Measurements from ENCODE around the gene PAPOLA. TPM values are rescaled to one million over a fixed set of nuclear protein-coding genes. Genes with fewer than 3 reads are reported as not detected.

The PAPOLA gene
- total and polyA plus RNA-seq, 7 experiments from 2014 or later: 58.2 to 256 (median 170) TPM

DNA sequence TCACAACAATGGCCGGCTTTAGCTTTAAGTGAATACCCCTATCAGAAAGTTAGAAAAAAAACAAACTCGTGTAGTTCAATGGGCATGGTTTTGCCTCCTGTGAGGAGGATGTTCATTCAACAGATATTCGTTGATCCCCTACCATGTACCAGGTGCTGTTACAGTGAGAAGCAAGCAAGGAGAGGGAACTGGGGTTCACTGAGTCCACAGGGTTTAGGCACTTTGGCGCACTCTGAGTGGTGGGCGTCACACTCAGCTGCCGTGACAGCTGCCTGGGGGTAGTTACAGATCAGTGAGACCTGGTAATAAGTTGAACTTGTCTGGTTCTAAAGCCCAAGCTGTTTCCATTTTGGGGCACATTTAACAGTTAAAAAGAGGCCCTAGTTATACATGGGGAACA, 74.2 kb downstream of the PAPOLA start:
- ATAC-seq (no peak), DNase-seq (no peak)
- ChIA-PET POLR2A (no interaction called here), CTCF (no interaction called here)
- H3K4me1 ChIP-seq (ENCODE audit: control insufficient read depth in 2 of 2, insufficient read depth in 2 of 2, low read length in 2 of 2): no peaks in the 10 kb centered on the region
- intact Hi-C loops (cut with micrococcal nuclease): no loop called here
- Mint-ChIP-seq H3K9me3 (no peaks in the 10 kb centered on the region), H3K27ac (peak overlapping the region in 2 of 9 donors; percentile 2 to 52), H3K36me3 (peaks cover 0 to 14% (median 0%) of the 10 kb centered on the region in 5 donors), H3K27me3 (no peaks in the 10 kb centered on the region), H3K4me1 (peaks cover 9 to 34% (median 23%) of the 10 kb centered on the region in 7 donors), H3K4me3 (no peak overlapping the region)
- H3K4me3 ChIP-seq (ENCODE audit: low read length): no peak overlapping the region
- H3K9me3 ChIP-seq (ENCODE audit: control insufficient read depth in 2 of 3, low read length in 3 of 3): no peaks in the 10 kb centered on the region
- H3K36me3 ChIP-seq (ENCODE audit: control insufficient read depth in 2 of 3, insufficient read depth in 3 of 3, low read length in 3 of 3): no peaks in the 10 kb centered on the region
- H3K27ac ChIP-seq (ENCODE audit: low read depth, low read length): no peak overlapping the region
- no peaks in the 10 kb centered on the region for H3K27me3 ChIP-seq (ENCODE audit: control insufficient read depth in 2 of 2, insufficient read depth in 2 of 2, low read length in 2 of 2)

DNA sequence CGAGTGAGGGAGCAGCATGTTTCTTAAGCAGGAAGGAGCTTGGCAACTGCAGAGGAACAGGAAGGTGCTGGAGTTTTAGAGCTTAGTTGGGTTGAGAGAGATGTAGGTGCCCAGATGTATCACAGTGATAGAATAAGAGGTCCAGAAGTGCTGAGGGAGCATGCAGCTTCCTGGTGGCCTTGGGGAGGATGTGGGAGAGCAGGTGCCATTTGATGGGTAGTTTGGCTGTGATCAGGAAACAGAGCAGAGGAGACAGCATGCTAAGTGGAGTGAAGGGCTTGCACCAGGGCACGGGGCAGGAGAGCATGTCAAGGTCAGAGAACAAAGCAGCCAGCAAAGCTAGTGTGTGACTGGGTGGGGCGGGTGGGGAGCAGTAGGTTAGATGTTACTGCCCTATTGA, 74.8 kb downstream of the PAPOLA start:
- peaks cover 0 to 14% (median 0%) of the 10 kb centered on the region in 5 donors for H3K36me3 Mint-ChIP-seq
- Histone ChIP-seq H3K36me3 (ENCODE audit: control insufficient read depth in 2 of 3, insufficient read depth in 3 of 3, low read length in 3 of 3) (no peaks in the 10 kb centered on the region), H3K4me1 (ENCODE audit: control insufficient read depth in 2 of 2, insufficient read depth in 2 of 2, low read length in 2 of 2) (no peaks in the 10 kb centered on the region), H3K27me3 (ENCODE audit: control insufficient read depth in 2 of 2, insufficient read depth in 2 of 2, low read length in 2 of 2) (no peaks in the 10 kb centered on the region), H3K4me3 (ENCODE audit: low read length) (no peak overlapping the region), H3K9me3 (ENCODE audit: control insufficient read depth in 2 of 3, low read length in 3 of 3) (no peaks in the 10 kb centered on the region), H3K27ac (ENCODE audit: low read depth, low read length) (no peak overlapping the region)
- ATAC-seq: no peak
- peak in 1 of 9 donors; percentile 9 for DNase-seq
- intact Hi-C loops (cut with micrococcal nuclease): no loop called here
- peaks cover 9 to 34% (median 23%) of the 10 kb centered on the region in 7 donors for H3K4me1 Mint-ChIP-seq
- H3K4me3 Mint-ChIP-seq: no peak overlapping the region
- H3K27me3 Mint-ChIP-seq: no peaks in the 10 kb centered on the region
- H3K27ac Mint-ChIP-seq: peak overlapping the region in 6 of 9 donors; percentile 3 to 52 (median 10)
- POLR2A ChIA-PET: no interaction called here
- CTCF ChIA-PET: no interaction called here
- H3K9me3 Mint-ChIP-seq: no peaks in the 10 kb centered on the region

DNA sequence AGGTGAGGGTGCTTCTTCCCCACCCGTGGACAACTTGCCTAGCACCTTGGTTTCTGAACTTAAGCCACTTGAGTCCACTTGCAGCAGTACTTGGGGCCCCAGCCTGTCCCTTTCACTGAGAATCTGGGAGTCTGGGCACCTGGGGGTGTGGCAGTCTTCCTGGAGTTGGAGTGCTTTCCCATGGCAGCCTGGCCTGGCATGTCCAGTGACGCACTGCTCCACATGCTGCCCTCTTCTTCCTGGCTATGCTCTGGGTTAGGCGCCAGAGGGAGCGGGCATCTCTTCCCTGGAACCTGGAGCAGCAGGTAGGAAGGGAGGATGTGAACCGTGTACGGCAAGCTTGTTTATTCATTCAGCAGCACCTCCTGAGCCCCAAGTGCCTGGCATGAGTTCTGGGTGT, 76.4 kb downstream of the PAPOLA start:
- ChIA-PET CTCF (no interaction called here), POLR2A (no interaction called here)
- Mint-ChIP-seq H3K4me3 (no peak overlapping the region), H3K27me3 (peaks cover 0 to 7% (median 4%) of the 10 kb centered on the region in 5 donors), H3K36me3 (peaks cover 0 to 3% (median 0%) of the 10 kb centered on the region in 5 donors), H3K9me3 (no peaks in the 10 kb centered on the region), H3K4me1 (peaks cover 9 to 29% (median 23%) of the 10 kb centered on the region in 7 donors), H3K27ac (no peak overlapping the region)
- no peak for ATAC-seq
- no peak for DNase-seq
- H3K36me3 ChIP-seq (ENCODE audit: control insufficient read depth in 2 of 3, insufficient read depth in 3 of 3, low read length in 3 of 3): no peaks in the 10 kb centered on the region
- no peaks in the 10 kb centered on the region for H3K4me1 ChIP-seq (ENCODE audit: control insufficient read depth in 2 of 2, insufficient read depth in 2 of 2, low read length in 2 of 2)
- intact Hi-C loops (cut with micrococcal nuclease): no loop called here
- no peak overlapping the region for H3K4me3 ChIP-seq (ENCODE audit: low read length)
- H3K9me3 ChIP-seq (ENCODE audit: control insufficient read depth in 2 of 3, low read length in 3 of 3): no peaks in the 10 kb centered on the region
- H3K27ac ChIP-seq (ENCODE audit: low read depth, low read length): no peak overlapping the region
- no peaks in the 10 kb centered on the region for H3K27me3 ChIP-seq (ENCODE audit: control insufficient read depth in 2 of 2, insufficient read depth in 2 of 2, low read length in 2 of 2)

DNA sequence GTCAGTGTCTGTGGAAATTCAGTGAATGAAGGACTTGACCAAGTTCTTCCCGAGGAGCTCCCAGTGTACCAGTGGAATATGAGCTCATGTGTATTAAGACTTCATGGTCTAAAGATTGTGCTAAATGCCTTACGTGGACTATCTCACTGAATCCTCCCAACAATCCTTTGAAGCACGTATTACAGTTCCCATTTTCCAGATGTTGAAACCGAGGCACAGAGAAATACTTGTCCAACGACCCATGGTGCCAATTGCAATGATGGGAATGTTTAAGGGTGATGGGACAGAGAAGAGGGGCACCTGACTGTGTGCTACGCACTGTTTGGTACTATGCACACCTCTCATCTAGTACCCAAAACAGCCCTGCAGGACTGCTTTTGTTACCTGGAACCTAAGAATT, 77.2 kb downstream of the PAPOLA start:
- DNase-seq: no peak

GRCh38 chr14:96579855-96580254, 77.7 kb downstream of the PAPOLA start:
- H3K27ac Mint-ChIP-seq: no peak overlapping the region
- intact Hi-C loops (cut with micrococcal nuclease): loop anchor here in 1 of 2 donors (5.0 kb wide), 1 partner anchor 162 kb away; no protein-coding TSS in a partner anchor

More for the DNA sequence above, 77.2 kb downstream of the PAPOLA start:
- Mint-ChIP-seq H3K27ac (no peak overlapping the region), H3K9me3 (no peaks in the 10 kb centered on the region), H3K36me3 (no peaks in the 10 kb centered on the region), H3K4me3 (no peak overlapping the region), H3K4me1 (peaks cover 9 to 28% (median 23%) of the 10 kb centered on the region in 7 donors), H3K27me3 (peaks cover 0 to 10% (median 7%) of the 10 kb centered on the region in 5 donors)
- intact Hi-C loops (cut with micrococcal nuclease): no loop called here
- H3K4me3 ChIP-seq (ENCODE audit: low read length): no peak overlapping the region
- ATAC-seq: no peak
- POLR2A ChIA-PET: no interaction called here
- H3K27ac ChIP-seq (ENCODE audit: low read depth, low read length): no peak overlapping the region
- H3K36me3 ChIP-seq (ENCODE audit: control insufficient read depth in 2 of 3, insufficient read depth in 3 of 3, low read length in 3 of 3): no peaks in the 10 kb centered on the region
- CTCF ChIA-PET: no interaction called here
- no peaks in the 10 kb centered on the region for H3K9me3 ChIP-seq (ENCODE audit: control insufficient read depth in 2 of 3, low read length in 3 of 3)
- no peaks in the 10 kb centered on the region for H3K4me1 ChIP-seq (ENCODE audit: control insufficient read depth in 2 of 2, insufficient read depth in 2 of 2, low read length in 2 of 2)
- H3K27me3 ChIP-seq (ENCODE audit: control insufficient read depth in 2 of 2, insufficient read depth in 2 of 2, low read length in 2 of 2): peaks cover 0 to 1% of the 10 kb centered on the region in 2 donors

GRCh38 chr14:96580566-96580965, 78.4 kb downstream of the PAPOLA start:
- ATAC-seq: no peak
- Histone ChIP-seq H3K36me3 (ENCODE audit: control insufficient read depth in 2 of 3, insufficient read depth in 3 of 3, low read length in 3 of 3) (no peaks in the 10 kb centered on the region), H3K4me3 (ENCODE audit: low read length) (no peak overlapping the region), H3K9me3 (ENCODE audit: control insufficient read depth in 2 of 3, low read length in 3 of 3) (no peaks in the 10 kb centered on the region), H3K27me3 (ENCODE audit: control insufficient read depth in 2 of 2, insufficient read depth in 2 of 2, low read length in 2 of 2) (peaks cover 0 to 6% of the 10 kb centered on the region in 2 donors), H3K27ac (ENCODE audit: low read depth, low read length) (no peak overlapping the region), H3K4me1 (ENCODE audit: control insufficient read depth in 2 of 2, insufficient read depth in 2 of 2, low read length in 2 of 2) (no peaks in the 10 kb centered on the region)
- H3K27ac Mint-ChIP-seq: no peak overlapping the region
- H3K9me3 Mint-ChIP-seq: no peaks in the 10 kb centered on the region
- no peak overlapping the region for H3K4me3 Mint-ChIP-seq
- H3K36me3 Mint-ChIP-seq: no peaks in the 10 kb centered on the region
- DNase-seq: peak in 1 of 9 donors; percentile 7
- H3K4me1 Mint-ChIP-seq: peaks cover 9 to 21% (median 15%) of the 10 kb centered on the region in 7 donors
- intact Hi-C loops (cut with micrococcal nuclease): loop anchor here in 1 of 2 donors (5.0 kb wide), 1 partner anchor 162 kb away; no protein-coding TSS in a partner anchor
- H3K27me3 Mint-ChIP-seq: peaks cover 0 to 19% (median 16%) of the 10 kb centered on the region in 5 donors
- POLR2A ChIA-PET: no interaction called here
- CTCF ChIA-PET: no interaction called here

More at GRCh38 chr14:96579855-96580254, 77.7 kb downstream of the PAPOLA start:
- H3K4me3 ChIP-seq (ENCODE audit: low read length): no peak overlapping the region
- H3K4me1 Mint-ChIP-seq: peaks cover 9 to 28% (median 22%) of the 10 kb centered on the region in 7 donors
- H3K9me3 Mint-ChIP-seq: no peaks in the 10 kb centered on the region
- no peak overlapping the region for H3K27ac ChIP-seq (ENCODE audit: low read depth, low read length)
- H3K4me3 Mint-ChIP-seq: no peak overlapping the region
- no peaks in the 10 kb centered on the region for H3K4me1 ChIP-seq (ENCODE audit: control insufficient read depth in 2 of 2, insufficient read depth in 2 of 2, low read length in 2 of 2)
- peaks cover 0 to 13% (median 10%) of the 10 kb centered on the region in 5 donors for H3K27me3 Mint-ChIP-seq
- peaks cover 0 to 6% of the 10 kb centered on the region in 2 donors for H3K27me3 ChIP-seq (ENCODE audit: control insufficient read depth in 2 of 2, insufficient read depth in 2 of 2, low read length in 2 of 2)
- DNase-seq (peak in 1 of 9 donors; percentile 11), ATAC-seq (no peak)
- no peaks in the 10 kb centered on the region for H3K36me3 ChIP-seq (ENCODE audit: control insufficient read depth in 2 of 3, insufficient read depth in 3 of 3, low read length in 3 of 3)
- ChIA-PET POLR2A (no interaction called here), CTCF (no interaction called here)
- H3K9me3 ChIP-seq (ENCODE audit: control insufficient read depth in 2 of 3, low read length in 3 of 3): no peaks in the 10 kb centered on the region
- H3K36me3 Mint-ChIP-seq: no peaks in the 10 kb centered on the region

DNA sequence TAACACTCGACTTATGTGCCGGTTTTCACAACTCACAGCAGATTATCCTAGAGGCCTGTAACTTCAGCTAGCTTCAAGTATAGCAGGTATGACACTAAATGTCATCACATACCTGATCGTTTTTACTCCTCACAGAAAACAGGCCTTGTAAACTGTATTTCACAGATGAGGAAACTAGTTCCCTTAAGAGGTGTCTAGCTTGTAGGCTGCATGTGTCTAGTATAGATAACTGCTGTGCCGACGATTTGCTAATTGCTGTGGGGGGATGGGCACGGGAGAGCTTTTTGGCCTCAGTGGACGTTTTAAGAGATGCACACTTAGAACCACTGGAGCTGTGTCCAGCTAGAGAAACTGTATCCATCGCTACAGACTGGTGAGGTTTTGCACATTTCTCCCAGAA, 78.8 kb downstream of the PAPOLA start:
- Mint-ChIP-seq H3K27me3 (peaks cover 3 to 24% (median 20%) of the 10 kb centered on the region in 5 donors), H3K9me3 (no peaks in the 10 kb centered on the region), H3K4me1 (peaks cover 9 to 18% (median 10%) of the 10 kb centered on the region in 7 donors), H3K36me3 (no peaks in the 10 kb centered on the region), H3K27ac (no peak overlapping the region), H3K4me3 (no peak overlapping the region)
- intact Hi-C loops (cut with micrococcal nuclease): loop anchor here in 1 of 2 donors (5.0 kb wide), 1 partner anchor 161 kb away; no protein-coding TSS in a partner anchor
- Histone ChIP-seq H3K4me3 (ENCODE audit: low read length) (no peak overlapping the region), H3K27me3 (ENCODE audit: control insufficient read depth in 2 of 2, insufficient read depth in 2 of 2, low read length in 2 of 2) (peaks cover 0 to 6% of the 10 kb centered on the region in 2 donors), H3K27ac (ENCODE audit: low read depth, low read length) (no peak overlapping the region), H3K9me3 (ENCODE audit: control insufficient read depth in 2 of 3, low read length in 3 of 3) (no peaks in the 10 kb centered on the region), H3K4me1 (ENCODE audit: control insufficient read depth in 2 of 2, insufficient read depth in 2 of 2, low read length in 2 of 2) (no peaks in the 10 kb centered on the region), H3K36me3 (ENCODE audit: control insufficient read depth in 2 of 3, insufficient read depth in 3 of 3, low read length in 3 of 3) (no peaks in the 10 kb centered on the region)
- DNase-seq (no peak), ATAC-seq (no peak)
- ChIA-PET POLR2A (no interaction called here), CTCF (no interaction called here)

All from naive thymus-derived CD4-positive, alpha-beta T cell (primary cell).